Measurements from ENCODE around the gene GPR183.

GPR183 gene

DNA sequence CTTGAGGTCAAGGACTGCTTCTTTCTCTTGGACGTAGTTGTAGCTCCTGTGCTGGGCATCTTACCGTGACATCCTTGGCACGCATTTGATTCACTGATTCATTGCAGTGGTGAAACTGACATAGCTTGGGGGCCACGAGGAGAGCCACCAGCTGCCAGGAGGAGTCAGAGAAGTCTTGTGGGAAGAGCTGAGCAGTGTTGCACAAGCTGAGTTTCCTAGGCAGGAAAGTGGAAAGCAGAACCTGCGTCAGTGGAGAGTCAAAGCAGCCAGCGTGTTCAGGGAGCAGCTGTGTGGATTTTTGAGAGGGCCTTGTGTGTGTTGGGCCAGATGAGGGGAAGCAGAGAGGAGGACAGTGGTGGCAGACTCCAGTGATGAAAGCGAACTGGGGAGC lies 5.3 kb upstream of the GPR183 start:
- DNase-seq, result no peak

GRCh38 chr13:99311748-99312492 lies 4.7 kb upstream of the GPR183 start:
- no peak for DNase-seq

DNA sequence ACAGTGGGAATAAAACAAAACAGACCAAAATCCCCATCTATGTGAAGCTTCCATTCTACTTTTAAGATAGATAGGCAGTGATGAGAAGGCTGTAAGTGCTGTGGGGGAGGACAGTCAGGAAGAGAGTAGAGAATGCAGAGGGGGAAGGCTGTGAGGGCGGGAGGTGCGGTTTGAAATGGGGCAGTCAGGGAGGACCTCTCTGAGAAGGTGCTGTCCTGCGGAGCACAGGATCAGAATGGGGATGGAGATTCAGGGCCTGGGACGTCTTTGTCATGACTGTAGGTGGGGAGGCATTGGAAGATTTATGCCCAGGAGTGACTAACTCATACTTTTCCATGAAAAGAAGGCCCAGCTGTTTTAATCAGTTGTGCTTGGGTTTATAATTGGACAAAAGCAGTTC lies 3.9 kb upstream of the GPR183 start:
- DNase-seq, result no peak

DNA sequence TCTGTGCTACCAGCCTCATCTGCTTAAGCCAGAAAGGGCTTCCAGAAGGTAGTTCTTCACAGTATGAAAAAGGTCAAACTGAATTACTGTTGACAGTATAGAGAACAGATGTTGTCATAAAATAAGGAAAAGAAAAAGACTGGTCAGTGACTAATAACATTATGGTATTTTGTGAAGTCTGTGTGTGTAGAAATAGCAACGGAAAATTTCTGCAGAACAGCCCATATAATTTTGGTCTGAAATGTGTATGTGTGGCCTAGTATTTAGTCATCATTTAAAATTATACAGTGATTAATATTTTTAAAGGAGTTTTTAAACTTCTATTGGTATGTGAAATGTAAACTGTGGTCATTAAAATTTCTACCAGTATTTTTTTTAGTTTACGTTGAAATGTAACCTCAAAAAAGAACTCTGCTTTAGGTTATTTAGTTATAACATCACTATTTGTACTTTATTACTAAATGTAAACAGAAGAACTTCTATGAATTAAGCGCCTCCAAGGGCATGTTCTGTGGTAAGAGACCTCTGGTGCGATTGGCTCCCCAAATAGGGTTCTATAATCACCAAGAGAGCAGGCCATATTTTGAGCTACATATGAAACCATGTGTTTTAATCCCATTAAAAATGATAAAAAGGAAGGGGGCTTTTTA lies 3.3 kb upstream of the GPR183 start:
- DNase-seq, result no peak

DNA sequence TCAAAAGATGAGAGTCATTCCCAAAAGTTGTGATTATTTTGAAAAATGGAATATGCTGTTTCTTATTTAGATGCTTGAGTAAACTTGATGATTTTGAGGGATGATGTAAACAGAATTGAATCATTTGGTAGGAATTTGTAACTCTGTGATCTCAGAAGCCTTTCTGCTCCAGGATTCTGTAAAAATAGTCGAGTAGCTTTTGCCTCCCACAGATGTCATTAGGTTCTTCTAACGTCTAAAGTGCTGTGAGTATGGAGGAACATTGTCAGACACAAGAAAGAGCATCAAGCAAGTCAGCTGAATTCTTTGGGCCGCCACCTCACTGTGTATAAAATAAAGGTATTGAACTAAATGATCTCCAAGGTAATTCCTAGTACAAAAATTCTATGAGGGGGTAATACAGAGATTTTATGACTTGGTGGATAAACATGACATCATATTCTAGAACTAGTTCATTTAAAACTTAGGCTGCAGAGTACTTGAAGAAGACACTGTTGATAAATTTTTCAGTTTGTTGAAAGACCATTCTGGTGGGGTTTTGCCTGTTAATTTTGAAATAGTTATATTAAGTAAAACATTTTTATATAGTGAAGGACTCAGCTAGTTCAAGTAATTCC lies 1.4 kb upstream of the GPR183 start:
- no peak for DNase-seq

DNA sequence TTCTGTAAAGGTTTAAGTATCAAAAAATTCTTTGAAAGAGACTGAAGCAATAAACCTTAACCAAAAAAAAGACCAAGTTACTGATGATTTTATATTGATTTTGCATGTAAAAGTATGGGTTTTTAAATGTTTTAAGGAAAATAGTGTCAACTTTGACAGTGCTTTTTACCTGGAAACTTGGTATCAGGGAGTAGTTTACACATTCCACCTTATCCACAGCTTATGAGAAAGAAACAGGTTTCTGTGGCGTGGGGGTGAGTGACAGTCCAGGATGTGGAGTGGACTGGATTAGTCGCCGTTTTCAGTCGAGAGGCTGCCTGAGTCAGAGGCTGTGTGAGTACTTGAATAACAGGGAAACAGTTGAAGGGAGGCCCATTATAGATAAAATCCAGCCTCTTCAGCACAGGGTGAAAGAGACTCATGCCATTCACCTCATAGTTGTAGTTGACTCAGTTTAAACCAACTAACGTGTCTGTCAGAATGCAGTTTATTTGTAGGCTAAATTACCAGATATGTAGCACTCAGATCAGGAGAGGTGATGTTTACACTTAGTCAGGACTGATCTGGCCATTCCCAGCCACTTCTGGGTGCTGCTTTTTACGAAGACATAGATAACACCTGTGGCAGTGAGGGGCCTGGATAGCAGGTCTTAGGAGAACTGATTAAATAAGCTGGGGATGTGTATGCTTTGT lies 595 bp upstream of the GPR183 start:
- DNase-seq, result no peak

DNA sequence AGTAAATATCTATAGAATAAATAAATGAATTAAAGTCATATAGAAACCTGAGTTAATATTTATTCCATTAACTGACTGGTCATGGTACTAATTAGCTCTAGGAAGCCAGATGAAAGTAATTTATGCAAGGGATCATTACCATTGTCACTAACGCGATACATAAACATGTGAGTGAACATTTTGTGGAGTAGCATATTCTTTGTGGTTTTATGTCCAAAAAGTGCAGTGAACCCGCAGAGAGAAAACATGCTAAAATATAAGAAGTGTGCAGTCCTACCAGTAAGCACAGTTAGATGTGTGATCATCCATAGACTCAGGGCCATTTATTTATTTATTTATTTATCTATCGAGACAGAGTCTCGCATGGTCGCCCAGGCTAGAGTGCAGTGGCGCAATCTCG lies 1.6 kb downstream of the GPR183 start:
- DNase-seq, result no peak

- DNase-seq, result no peak
These were observed 2.0 kb downstream of the GPR183 start for GRCh38 chr13:99305158-99305557.

DNA sequence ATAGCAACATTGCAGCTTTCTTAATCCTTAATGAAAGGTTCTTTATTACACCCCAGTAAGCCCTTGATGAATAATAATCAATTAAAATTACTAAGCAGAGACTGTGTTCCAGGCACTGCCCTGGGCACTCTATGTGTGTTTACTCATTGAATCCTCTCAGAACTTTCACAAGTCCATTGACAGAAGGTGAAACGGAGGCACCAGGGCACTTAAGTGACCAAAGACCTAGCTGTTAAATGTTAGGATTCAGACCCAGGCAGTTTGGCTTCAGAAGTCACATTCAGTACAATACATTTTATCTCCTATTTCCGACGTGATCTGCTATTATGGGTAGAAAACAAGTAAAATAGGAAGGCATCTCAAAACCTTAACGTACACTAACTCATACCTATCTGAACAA lies 2.7 kb downstream of the GPR183 start:
- no peak for DNase-seq

DNA sequence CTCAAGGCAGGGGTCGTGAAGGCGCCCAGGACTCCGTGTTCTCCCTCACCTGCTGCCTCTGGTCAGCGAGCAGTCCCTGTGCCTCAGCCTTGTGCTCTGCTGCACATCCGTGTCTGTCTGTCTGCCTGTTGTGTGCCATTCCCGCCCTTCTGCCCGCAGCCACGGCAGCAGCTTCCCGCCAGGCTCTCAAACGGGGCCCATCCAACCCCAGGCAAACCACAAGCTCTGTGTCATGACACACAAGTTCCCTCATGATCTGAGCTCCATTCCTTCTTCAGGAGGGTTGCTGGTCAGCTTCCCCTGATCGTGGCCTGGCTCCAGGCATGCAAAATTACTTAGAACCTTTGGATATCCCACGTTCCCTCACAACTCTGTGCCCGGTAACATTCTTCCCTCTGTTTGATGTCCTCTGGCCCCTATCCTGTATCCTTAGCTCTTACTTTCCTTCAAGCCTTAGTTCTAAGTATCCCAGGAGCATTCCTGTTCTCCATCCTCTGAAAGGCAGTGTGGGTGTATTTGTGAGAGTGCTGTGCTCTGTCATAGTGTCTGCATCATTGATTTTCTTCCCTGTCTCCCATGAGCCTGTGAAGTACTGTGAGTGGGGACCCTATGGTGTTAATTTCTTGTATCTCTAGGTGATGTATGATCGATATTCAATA lies 3.2 kb downstream of the GPR183 start:
- no peak for DNase-seq

DNA sequence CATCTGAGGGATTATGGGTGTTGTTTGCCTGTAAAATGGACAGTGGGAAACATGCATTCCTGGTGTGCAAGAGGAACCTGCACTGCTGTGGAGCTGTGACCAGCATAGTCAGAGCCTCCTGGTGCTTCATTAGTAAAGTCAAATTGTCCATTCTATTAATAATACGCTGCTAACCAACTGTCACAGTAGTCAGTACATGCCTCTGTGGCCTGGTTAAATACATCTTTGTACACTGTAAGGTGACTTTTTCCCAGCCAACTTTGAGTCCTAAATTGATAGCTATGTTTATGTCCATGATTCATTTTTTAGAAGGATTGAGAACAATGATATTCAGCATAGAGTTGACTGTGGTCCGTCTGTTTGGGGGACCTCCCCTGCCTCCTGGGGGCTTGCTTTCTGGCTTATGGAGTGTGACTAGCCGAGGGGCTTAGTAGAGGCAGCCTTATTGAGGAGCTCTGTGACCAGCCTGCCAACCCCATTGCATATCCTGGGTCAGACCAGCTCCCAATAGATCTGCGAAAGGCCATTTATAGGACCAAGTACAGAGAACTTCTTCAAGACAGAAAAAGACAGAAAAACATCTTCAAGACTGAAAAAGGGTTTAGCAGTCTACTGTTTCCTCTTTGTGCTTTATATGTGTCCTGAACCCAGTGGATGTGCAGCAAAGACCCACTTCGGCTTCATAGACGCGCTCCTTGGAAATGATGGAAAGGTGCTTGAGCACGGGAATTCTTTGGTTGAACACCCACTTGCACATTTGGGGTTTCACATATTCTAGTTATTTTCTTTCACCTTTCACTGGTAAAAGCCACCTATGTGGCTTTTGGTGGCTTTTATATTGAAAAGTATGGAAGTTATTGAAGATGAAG lies 4.3 kb downstream of the GPR183 start:
- DNase-seq, result no peak

DNA sequence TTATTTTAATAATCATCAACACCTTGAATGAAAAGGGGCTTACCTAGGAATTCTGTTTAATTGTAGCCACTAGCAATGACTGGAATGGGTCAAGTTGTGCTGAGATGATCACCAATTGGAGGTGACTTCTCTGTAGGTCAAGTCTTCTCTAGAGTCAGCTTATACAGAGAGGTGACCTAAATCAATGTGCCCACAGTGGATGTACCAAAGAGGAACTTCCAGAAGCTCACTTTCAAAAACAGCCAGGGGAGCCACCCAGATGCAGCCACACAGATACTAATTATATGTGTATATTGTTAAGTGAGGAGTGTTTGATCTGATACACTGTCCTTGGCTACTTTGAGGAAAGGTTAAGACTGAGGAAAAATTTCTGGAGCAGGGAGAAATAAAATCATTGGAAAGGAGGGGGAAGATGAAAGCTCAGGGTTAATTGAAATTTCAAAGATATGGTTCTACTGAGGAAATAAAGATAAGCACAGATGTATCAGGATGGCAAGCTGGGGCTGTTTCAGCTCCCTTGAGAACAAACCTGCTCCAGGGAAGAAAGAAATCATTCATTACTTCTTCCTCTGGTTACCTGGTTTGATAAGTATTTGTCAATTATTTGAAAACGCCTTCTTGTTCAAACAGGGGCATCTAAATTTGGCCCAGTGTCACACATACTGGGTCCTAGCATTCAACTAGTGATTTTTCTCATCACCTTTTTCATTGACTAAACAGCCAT lies 5.1 kb downstream of the GPR183 start:
- no peak for DNase-seq

DNA sequence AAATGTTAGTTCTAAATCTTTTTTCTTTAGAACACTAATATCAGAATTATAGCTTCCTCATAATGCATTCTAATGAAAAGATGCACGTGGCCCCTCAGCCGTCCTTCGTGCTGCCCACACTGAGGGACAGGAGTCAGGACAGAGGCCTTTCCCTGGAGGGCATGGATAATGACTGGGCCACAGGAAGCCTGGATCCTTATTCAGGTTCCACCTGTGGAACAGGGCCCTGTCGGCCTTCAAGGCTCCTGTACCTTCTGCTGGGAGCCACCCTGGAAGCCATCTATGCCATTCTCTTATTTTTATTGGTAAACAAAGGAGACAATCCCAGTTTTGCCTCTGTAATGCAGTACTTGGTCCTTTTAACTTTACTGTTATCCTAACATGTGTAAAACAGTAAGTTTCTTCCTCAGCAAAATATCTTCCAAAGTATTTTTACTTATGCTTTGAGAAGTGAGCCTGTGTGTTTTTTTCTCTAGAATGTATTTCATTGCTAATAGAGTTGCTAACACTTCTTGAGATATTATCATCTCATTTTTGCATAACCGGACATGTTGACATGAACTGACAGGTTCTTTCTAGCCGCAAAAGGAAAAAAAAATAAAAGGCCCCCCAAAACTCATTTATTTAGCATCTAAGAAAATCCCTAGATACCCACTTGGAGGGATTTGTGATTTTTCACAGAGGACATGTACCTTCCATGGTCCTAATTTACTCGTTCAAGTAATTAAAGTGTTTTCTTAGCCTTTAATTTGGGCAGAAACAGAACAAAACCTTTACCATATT lies 6.0 kb downstream of the GPR183 start:
- DNase-seq, result no peak

DNA sequence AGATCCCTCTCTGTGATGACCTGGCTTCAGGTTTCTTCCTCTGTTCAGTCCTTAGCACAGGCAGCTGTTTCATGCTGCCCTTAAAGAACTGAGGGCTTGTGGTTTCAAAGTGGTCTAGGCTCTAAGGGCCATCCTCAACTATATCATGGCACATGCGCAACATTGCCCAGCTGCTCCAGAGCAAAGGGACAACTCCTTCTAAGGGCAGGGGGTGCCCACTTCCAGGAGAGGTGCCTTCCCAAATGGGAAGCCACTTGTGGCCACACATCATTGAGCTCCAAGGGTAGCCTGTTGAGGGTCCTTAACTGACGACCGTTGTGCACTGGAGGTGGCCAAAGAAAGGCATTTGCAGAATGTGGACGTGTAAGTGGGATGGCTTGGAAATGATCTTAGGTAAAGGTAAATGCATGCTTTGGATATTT lies 7.3 kb downstream of the GPR183 start:
- no peak for DNase-seq

DNA sequence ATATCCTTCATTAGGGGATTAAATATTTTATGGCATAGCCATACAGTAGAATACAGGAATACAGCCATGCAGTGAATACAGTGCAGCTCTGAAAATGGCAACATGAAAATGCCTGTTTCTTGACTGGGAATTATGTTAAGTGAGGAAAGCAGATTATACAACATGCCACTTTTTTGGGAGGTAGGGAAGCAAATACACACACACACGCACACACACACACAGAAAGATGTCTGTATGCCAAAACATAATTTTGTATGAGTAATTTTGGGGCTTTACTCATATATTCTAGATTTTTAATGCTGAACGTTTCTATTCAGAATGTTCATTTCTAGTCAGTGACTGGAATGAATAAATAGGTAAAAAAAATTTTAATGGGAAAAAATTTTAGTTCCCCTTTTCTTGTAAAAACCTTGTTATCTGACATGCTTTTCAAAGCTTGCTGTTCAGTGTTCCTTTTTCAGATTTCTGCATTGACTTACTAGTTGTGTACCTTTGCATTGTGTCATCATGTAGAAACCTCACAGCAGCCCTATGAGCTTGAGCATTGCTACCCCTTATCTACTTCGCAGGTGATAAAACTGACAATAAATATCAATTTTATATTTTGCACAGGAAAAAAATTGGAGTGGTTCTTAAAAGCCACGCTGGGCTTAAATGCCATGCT lies 7.8 kb downstream of the GPR183 start:
- DNase-seq, result no peak

GRCh38 chr13:99298056-99298455 lies 9.1 kb downstream of the GPR183 start:
- no peak for DNase-seq

GRCh38 chr13:99297331-99297730 lies 9.9 kb downstream of the GPR183 start:
- DNase-seq, result no peak

DNA sequence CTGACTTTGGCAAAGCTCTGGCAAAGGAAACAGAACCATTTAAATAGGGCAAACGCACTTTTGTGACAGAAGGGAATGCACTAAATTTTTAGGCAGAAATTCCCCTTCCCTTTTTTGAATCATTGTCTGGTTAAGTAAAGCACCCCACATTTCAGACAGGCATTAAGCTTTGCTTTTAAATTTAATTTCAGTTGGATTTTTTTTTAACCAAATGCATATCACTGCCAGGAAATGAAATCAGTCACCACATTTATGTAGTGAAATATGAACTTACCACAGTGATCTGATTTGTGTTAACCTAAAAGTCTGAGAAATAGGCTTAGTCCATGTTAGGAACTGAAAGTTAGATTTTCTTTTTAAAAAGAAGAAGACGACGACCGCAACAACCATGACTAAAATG lies 10.8 kb downstream of the GPR183 start:
- DNase-seq, result no peak

- no peak for DNase-seq
These were observed 11.5 kb downstream of the GPR183 start for GRCh38 chr13:99295488-99296252.

Data from right kidney (tissue), 1 donor.